HG02571 (cell line): ENCODE data around the gene SHE.
"Not testable (repeated sequence)": the region's sequence is repeated elsewhere in the genome, so short reads cannot be mapped to it uniquely, and the experiment has no call there.

ENCODE experiments used
- ATAC-seq: cut with Tn5 transposase; IDR thresholded peaks from one replicate; pipeline ENCODE4 v1.9.1; 2021; ENCODE audit warnings: mild to moderate bottlenecking, moderate library complexity; ENCODE audit not compliant: unreplicated experiment

SHE gene

GRCh38 chr1:154517661-154518060, 15.4 kb upstream of the SHE start:
- no peak for ATAC-seq

GRCh38 chr1:154514066-154514553, 11.9 kb upstream of the SHE start:
- no peak for ATAC-seq

- no peak for ATAC-seq
Observed at GRCh38 chr1:154512760-154513159, 10.5 kb upstream of the SHE start.

GRCh38 chr1:154503898-154504297, 1.7 kb upstream of the SHE start:
- no peak for ATAC-seq

- ATAC-seq = no peak
Observed at GRCh38 chr1:154502744-154503115, 518 bp upstream of the SHE start.

GRCh38 chr1:154501423-154502065, 668 bp downstream of the SHE start:
- ATAC-seq = no peak

GRCh38 chr1:154500533-154500932, 1.7 kb downstream of the SHE start:
- no peak for ATAC-seq

- no peak for ATAC-seq
Observed at GRCh38 chr1:154499446-154499845, 2.8 kb downstream of the SHE start.

- ATAC-seq = no peak
Observed at GRCh38 chr1:154497026-154497806, 5.0 kb downstream of the SHE start.

- ATAC-seq = no peak
Observed at GRCh38 chr1:154496383-154496782, 5.8 kb downstream of the SHE start.

GRCh38 chr1:154495496-154496273, 6.5 kb downstream of the SHE start:
- no peak for ATAC-seq

GRCh38 chr1:154493276-154493675, 8.9 kb downstream of the SHE start:
- no peak for ATAC-seq

- ATAC-seq = no peak
Observed at GRCh38 chr1:154492115-154492514, 10.1 kb downstream of the SHE start.

- no peak for ATAC-seq
Observed at GRCh38 chr1:154490317-154490716, 11.9 kb downstream of the SHE start.

GRCh38 chr1:154489695-154490274, 12.4 kb downstream of the SHE start:
- no peak for ATAC-seq

- ATAC-seq = no peak
Observed at GRCh38 chr1:154488922-154489321, 13.3 kb downstream of the SHE start.

- ATAC-seq = not testable (repeated sequence)
Observed at GRCh38 chr1:154486756-154487155, 15.5 kb downstream of the SHE start.

- no peak for ATAC-seq
Observed at GRCh38 chr1:154485910-154486496, 16.2 kb downstream of the SHE start.

- ATAC-seq = no peak
Observed at GRCh38 chr1:154485106-154485505, 17.1 kb downstream of the SHE start.

- ATAC-seq = no peak
Observed at GRCh38 chr1:154483941-154484803, 18.0 kb downstream of the SHE start.
